ENCODE measurements around the gene PSAPL1.

DNA sequence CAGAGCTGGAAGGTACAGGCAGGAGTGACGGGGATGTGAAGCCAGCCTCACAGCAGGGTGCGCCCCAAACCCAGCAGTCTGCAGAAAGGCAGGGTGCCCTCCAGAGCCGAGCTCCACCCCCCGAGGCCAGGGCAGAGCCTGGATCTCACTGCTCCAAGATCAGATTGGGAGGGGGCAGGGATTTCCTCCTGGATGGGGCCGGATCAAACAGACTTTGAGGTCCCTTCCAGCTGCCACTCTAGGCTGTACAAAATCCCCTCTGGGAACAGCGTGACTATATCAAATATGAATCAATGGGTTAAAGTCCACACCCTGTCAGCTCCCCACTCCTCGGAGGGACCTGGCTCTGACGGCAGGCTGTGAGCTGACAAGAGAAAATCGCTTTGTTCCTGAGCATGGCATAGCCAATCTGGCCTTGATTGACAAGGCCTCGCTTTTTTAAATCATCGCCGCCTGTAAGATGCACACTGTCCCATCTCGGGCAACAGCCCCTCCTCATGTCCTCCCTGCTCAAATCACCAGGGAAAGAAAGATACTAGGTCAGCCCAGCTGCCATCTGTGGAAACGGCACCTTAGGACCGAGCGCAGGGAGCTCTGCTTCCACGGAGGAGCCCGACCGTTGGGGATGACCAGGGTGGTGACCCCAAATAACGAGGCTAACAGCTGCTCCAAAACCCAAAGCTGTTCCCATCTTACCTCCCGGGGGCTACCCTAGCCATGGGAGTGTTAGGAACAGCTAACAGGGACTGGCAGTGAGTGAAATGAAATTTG is 39.9 kb downstream of the PSAPL1 start:
- TF ChIP-seq CTCF (conservative IDR thresholded peaks at IDR 0.05 in 1 of 2, IDR thresholded peaks at IDR 0.05 in 1 of 2; ENCODE audit: low read depth in 1 of 2, low read length in 2 of 2) (no peak), EZH2 (IDR thresholded peaks at IDR 0.05; ENCODE audit: low read length, missing control alignments) (no peak)
